ENCODE data around the gene RBP3. TPM values are rescaled to one million over a fixed set of nuclear protein-coding genes. Genes with fewer than 3 reads are reported as not detected.

Gene RBP3
- total and polyA plus RNA-seq, 4 donors, result not detected

GRCh38 chr10:47401874-47402640 lies 53.9 kb downstream of the RBP3 start:
- TF ChIP-seq MAX (IDR thresholded peaks at IDR 0.05) (no peak), RAD21 (IDR thresholded peaks at IDR 0.05) (no peak), FOXA2 (IDR thresholded peaks at IDR 0.05) (no peak), RXRA (IDR thresholded peaks at IDR 0.05) (no peak), JUND (IDR thresholded peaks at IDR 0.05) (no peak), TAF1 (conservative IDR thresholded peaks at IDR 0.05) (no peak), YY1 (IDR thresholded peaks at IDR 0.05) (no peak), EGR1 (IDR thresholded peaks at IDR 0.05; ENCODE audit: low read depth in 2 of 2) (no peak), HNF4A (conservative IDR thresholded peaks at IDR 0.05) (no peak), SP1 (IDR thresholded peaks at IDR 0.05) (no peak), HNF4G (IDR thresholded peaks at IDR 0.05) (no peak), ZBTB33 (IDR thresholded peaks at IDR 0.05) (no peak), NR2F2 (IDR thresholded peaks at IDR 0.05) (no peak), CTCF (IDR thresholded peaks at IDR 0.05; ENCODE audit: low read depth, low read length, missing input control) (no peak), REST (IDR thresholded peaks at IDR 0.05) (no peak), GABPA (IDR thresholded peaks at IDR 0.05 in 1 of 2, conservative IDR thresholded peaks at IDR 0.05 in 1 of 2) (no peak), FOXA1 (IDR thresholded peaks at IDR 0.05) (no peak), ATF3 (IDR thresholded peaks at IDR 0.05) (no peak)
- no peak for DNase-seq (ENCODE audit: low spot score)
- WGBS, result 86% methylated on average over 10 of the region's 10 CpGs
- Histone ChIP-seq H3K4me1 (ENCODE audit: control insufficient read depth in 4 of 4, insufficient read depth in 4 of 4, low read length in 3 of 4) (no peaks in the 10 kb centered on the region), H3K9me3 (ENCODE audit: control insufficient read depth in 4 of 4, low read length in 3 of 4) (peaks cover 0 to 6% (median 3%) of the 10 kb centered on the region in 4 donors), H3K27ac (ENCODE audit: low read depth in 1 of 2, low read length in 2 of 2) (no peak overlapping the region), H3K27me3 (ENCODE audit: control insufficient read depth in 4 of 4, insufficient read depth in 4 of 4, low read length in 3 of 4) (no peaks in the 10 kb centered on the region), H3K4me3 (ENCODE audit: low read depth in 1 of 3, low read length in 3 of 3) (no peak overlapping the region), H3K36me3 (ENCODE audit: control insufficient read depth in 4 of 4, insufficient read depth in 3 of 4, low read depth in 1 of 4, low read length in 3 of 4) (no peaks in the 10 kb centered on the region), H3K9ac (ENCODE audit: low read depth in 1 of 2, low read length in 2 of 2) (no peak overlapping the region)
